ENCODE measurements around the gene ORC5. TPM values are rescaled to one million over a fixed set of nuclear protein-coding genes. Genes with fewer than 3 reads are reported as not detected.
"Not testable (repeated sequence)": the region's sequence is repeated elsewhere in the genome, so short reads cannot be mapped to it uniquely, and the experiment has no call there.

Gene ORC5
- total RNA-seq, 1 donor from 2014 or later: 20.0 TPM

DNA sequence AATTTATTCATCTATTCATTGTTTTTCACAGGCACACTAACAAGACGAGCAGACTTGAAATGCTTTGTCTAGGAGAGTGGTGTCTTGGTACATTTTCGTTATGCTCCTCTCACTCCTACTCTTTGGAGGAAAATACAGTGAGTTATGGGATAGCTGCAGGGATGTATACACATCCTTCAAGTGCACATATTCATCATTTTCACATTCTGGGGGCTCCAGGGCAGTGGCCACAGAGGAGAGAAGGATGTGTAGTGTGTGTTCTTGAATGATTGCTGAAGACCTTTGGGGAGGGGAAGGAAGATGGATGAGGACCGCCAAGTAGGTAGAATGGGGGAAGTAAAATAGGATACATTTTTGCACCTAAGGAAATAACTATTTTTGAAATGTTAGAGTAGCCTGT lies 34.8 kb upstream of the ORC5 start:
- H3K27ac Mint-ChIP-seq (ENCODE audit: unreplicated experiment): no peak overlapping the region
- no peaks in the 10 kb centered on the region for H3K9me3 Mint-ChIP-seq (ENCODE audit: unreplicated experiment)
- H3K4me3 Mint-ChIP-seq (ENCODE audit: unreplicated experiment): no peak overlapping the region
- no peaks in the 10 kb centered on the region for H3K4me1 Mint-ChIP-seq (ENCODE audit: unreplicated experiment)
- TF ChIP-seq, protein P1, sequence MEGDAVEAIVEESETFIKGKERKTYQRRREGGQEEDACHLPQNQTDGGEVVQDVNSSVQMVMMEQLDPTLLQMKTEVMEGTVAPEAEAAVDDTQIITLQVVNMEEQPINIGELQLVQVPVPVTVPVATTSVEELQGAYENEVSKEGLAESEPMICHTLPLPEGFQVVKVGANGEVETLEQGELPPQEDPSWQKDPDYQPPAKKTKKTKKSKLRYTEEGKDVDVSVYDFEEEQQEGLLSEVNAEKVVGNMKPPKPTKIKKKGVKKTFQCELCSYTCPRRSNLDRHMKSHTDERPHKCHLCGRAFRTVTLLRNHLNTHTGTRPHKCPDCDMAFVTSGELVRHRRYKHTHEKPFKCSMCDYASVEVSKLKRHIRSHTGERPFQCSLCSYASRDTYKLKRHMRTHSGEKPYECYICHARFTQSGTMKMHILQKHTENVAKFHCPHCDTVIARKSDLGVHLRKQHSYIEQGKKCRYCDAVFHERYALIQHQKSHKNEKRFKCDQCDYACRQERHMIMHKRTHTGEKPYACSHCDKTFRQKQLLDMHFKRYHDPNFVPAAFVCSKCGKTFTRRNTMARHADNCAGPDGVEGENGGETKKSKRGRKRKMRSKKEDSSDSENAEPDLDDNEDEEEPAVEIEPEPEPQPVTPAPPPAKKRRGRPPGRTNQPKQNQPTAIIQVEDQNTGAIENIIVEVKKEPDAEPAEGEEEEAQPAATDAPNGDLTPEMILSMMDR (IDR thresholded peaks at IDR 0.05): no peak
- H3K27me3 Mint-ChIP-seq (ENCODE audit: unreplicated experiment): peaks cover 40% of the 10 kb centered on the region
- no peaks in the 10 kb centered on the region for H3K36me3 Mint-ChIP-seq (ENCODE audit: unreplicated experiment)
- DNase-seq (ENCODE audit: extremely low spot score, unreplicated experiment): no peak

GRCh38 chr7:104241538-104242209 lies 33.9 kb upstream of the ORC5 start:
- TF ChIP-seq, protein P1 (IDR thresholded peaks at IDR 0.05): no peak
- peaks cover 40% of the 10 kb centered on the region for H3K27me3 Mint-ChIP-seq (ENCODE audit: unreplicated experiment)
- no peak overlapping the region for H3K4me3 Mint-ChIP-seq (ENCODE audit: unreplicated experiment)
- no peaks in the 10 kb centered on the region for H3K9me3 Mint-ChIP-seq (ENCODE audit: unreplicated experiment)
- no peaks in the 10 kb centered on the region for H3K36me3 Mint-ChIP-seq (ENCODE audit: unreplicated experiment)
- H3K4me1 Mint-ChIP-seq (ENCODE audit: unreplicated experiment): no peaks in the 10 kb centered on the region
- no peak for DNase-seq (ENCODE audit: extremely low spot score, unreplicated experiment)
- H3K27ac Mint-ChIP-seq (ENCODE audit: unreplicated experiment): no peak overlapping the region

DNA sequence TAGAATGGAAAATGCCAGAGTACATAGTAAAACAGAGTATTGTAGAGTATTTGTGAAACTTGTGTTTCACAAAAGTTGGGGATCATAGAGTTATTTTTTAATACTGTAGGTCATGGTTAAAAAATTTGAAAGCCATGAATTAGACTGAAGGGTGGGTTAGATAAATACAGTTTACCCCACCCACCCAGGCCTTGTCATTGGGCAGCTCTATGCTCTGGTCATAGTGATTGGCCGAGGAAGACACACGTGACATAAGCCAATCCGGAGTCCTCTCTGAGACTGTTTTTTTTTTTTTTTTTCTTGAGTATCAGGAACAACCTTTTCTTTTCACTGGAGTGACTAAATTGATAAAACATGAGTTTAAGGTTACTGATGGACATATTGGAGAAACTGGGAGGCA lies 33.3 kb upstream of the ORC5 start:
- no peaks in the 10 kb centered on the region for H3K36me3 Mint-ChIP-seq (ENCODE audit: unreplicated experiment)
- TF ChIP-seq, protein P1 (IDR thresholded peaks at IDR 0.05): no peak
- H3K27ac Mint-ChIP-seq (ENCODE audit: unreplicated experiment): no peak overlapping the region
- H3K27me3 Mint-ChIP-seq (ENCODE audit: unreplicated experiment): peaks cover 39% of the 10 kb centered on the region
- DNase-seq (ENCODE audit: extremely low spot score, unreplicated experiment): no peak
- no peaks in the 10 kb centered on the region for H3K4me1 Mint-ChIP-seq (ENCODE audit: unreplicated experiment)
- H3K9me3 Mint-ChIP-seq (ENCODE audit: unreplicated experiment): no peaks in the 10 kb centered on the region
- H3K4me3 Mint-ChIP-seq (ENCODE audit: unreplicated experiment): no peak overlapping the region

DNA sequence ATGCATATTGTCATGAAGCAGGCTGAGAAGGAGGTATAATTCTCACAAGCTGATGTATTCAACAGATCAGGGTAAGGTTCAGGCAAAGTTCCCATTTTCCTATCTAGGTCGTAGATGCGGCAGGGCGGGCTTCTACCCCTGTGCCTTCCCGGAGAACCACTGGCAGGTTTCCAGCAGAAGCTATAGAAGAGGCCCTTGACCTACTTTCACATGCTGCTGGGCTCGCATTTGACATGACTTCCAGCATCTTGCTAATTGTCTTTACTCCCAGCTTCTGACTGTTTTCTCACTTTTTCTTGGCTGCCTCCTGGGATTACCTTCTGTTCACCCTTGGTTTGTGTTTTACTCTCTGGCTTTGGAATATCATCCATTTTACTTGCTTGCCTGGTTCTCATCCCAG lies 32.6 kb upstream of the ORC5 start:
- Mint-ChIP-seq H3K27me3 (ENCODE audit: unreplicated experiment) (peaks cover 38% of the 10 kb centered on the region), H3K9me3 (ENCODE audit: unreplicated experiment) (no peaks in the 10 kb centered on the region), H3K36me3 (ENCODE audit: unreplicated experiment) (no peaks in the 10 kb centered on the region), H3K4me3 (ENCODE audit: unreplicated experiment) (no peak overlapping the region), H3K27ac (ENCODE audit: unreplicated experiment) (no peak overlapping the region), H3K4me1 (ENCODE audit: unreplicated experiment) (no peaks in the 10 kb centered on the region)
- TF ChIP-seq, protein P1 (IDR thresholded peaks at IDR 0.05): no peak
- DNase-seq (ENCODE audit: extremely low spot score, unreplicated experiment): no peak

GRCh38 chr7:104234990-104235389 lies 27.2 kb upstream of the ORC5 start:
- H3K36me3 Mint-ChIP-seq (ENCODE audit: unreplicated experiment); DNase-seq (ENCODE audit: extremely low spot score, unreplicated experiment); H3K9me3 Mint-ChIP-seq (ENCODE audit: unreplicated experiment); H3K27ac Mint-ChIP-seq (ENCODE audit: unreplicated experiment); H3K4me3 Mint-ChIP-seq (ENCODE audit: unreplicated experiment); H3K4me1 Mint-ChIP-seq (ENCODE audit: unreplicated experiment): not testable (repeated sequence)
- peaks cover 40% of the 10 kb centered on the region for H3K27me3 Mint-ChIP-seq (ENCODE audit: unreplicated experiment)
